GM10847 (cell line): ENCODE measurements around the gene ADAMTS19.

Experiments used
- POLR2A ChIP-seq: IDR thresholded peaks from 2 replicates; pipeline ENCODE4 v1.6.1; 2011; ENCODE audit not compliant: insufficient read length; ENCODE audit errors: extremely low read depth

The ADAMTS19 gene

GRCh38 chr5:129687941-129688340 is 227.8 kb downstream of the ADAMTS19 start:
- TF ChIP-seq POLR2A: no peak

DNA sequence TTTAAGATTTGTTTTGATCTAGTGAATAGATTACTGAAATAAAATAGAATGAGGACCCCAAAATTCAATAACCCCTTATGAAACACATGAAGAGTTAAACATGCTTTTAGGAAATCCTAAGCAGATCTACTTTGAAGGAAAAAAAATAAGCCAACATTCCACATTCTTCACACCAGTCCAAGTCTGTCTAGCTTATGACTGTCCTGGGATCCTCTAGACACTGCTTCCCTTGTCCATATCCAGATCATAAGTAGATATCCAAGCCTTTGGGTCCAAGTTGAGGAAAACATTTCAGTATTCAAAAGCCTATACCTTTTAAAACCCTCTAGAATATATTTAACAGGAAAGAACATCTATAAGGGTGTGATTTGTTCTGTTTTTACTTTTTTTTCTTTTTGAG is 228.9 kb downstream of the ADAMTS19 start:
- no peak for TF ChIP-seq POLR2A

GRCh38 chr5:129691220-129691619 is 231.1 kb downstream of the ADAMTS19 start:
- TF ChIP-seq POLR2A: no peak

GRCh38 chr5:129696636-129697035 is 236.5 kb downstream of the ADAMTS19 start:
- no peak for TF ChIP-seq POLR2A

GRCh38 chr5:129698661-129699060 is 238.6 kb downstream of the ADAMTS19 start:
- no peak for TF ChIP-seq POLR2A

DNA sequence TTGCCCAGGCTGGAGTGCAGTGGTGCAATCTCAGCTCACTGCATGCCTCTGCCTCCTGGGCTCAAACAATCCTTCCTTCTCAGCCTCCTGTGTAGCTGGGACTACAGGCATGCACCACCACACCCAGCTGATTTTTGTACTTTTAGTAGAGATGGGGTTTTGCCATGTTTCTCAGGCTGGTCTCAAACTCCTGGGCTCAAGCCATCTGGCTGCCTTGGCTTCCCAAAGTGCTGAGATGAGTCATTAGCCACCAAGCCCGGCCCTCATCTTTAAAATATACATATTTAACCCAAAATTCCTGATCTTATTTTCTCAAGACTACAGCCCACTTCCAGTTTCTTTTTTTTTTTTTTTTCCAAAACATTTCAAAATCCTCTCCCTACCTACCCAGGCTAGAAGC is 256.1 kb downstream of the ADAMTS19 start:
- no peak for TF ChIP-seq POLR2A

- TF ChIP-seq POLR2A: no peak
Measured at GRCh38 chr5:129716651-129717050, 256.6 kb downstream of the ADAMTS19 start.

GRCh38 chr5:129717751-129718310 is 257.7 kb downstream of the ADAMTS19 start:
- no peak for TF ChIP-seq POLR2A

DNA sequence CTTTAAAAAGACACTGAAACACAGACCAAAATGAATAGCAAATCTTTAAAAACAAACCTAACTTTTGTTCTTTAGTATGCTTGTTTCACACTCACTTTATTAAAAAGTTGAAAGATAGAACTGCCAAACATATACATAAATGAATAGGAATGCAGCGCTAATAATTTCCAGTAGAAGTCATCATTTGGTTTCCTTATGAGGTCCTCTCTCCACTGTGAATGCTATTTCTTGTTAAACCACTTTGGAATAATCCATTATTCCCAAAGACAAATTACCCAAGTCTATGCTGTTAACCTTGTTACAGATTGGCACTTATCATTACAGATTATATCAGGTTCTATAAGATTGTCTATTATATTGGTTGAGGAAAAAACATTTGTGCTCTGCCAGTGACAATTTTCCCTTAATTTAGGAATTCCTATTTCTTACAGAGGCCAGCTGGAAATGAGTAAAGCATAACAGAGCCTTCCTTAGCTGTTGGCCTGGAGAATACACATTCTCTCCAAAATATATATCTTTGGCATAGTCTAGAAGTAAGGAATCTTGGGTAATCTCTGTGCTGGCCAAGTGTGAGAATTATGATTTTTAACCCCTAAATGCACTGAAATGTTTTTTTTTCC is 258.5 kb downstream of the ADAMTS19 start:
- TF ChIP-seq POLR2A: no peak

- TF ChIP-seq POLR2A: no peak
Measured at GRCh38 chr5:129724222-129724621, 264.1 kb downstream of the ADAMTS19 start.

DNA sequence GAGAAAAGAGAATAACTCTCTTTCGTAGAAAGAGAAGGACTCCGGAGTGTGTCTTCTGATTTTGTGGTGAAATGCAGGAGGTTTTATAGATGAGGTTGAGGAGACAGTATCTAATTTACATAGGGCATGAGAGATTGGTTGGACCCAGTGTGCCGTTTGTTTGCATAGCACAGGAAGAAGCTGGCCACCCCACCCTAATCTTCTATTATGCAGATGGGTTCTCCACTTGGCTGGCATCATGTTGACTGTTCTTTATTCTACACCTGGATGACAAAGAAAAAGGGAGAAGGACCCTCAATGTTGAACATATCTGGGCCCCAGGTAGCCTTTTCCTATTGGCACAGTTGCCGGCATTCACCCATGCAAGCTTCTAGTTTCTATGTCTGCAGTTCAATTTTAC is 264.5 kb downstream of the ADAMTS19 start:
- TF ChIP-seq POLR2A: no peak

GRCh38 chr5:129739773-129740172 is 279.7 kb downstream of the ADAMTS19 start:
- TF ChIP-seq POLR2A: no peak

- no peak for TF ChIP-seq POLR2A
Measured at GRCh38 chr5:129743541-129744187, 283.6 kb downstream of the ADAMTS19 start.

GRCh38 chr5:129745997-129746396 is 285.9 kb downstream of the ADAMTS19 start:
- TF ChIP-seq POLR2A: no peak

GRCh38 chr5:129746876-129747275 is 286.8 kb downstream of the ADAMTS19 start:
- no peak for TF ChIP-seq POLR2A

DNA sequence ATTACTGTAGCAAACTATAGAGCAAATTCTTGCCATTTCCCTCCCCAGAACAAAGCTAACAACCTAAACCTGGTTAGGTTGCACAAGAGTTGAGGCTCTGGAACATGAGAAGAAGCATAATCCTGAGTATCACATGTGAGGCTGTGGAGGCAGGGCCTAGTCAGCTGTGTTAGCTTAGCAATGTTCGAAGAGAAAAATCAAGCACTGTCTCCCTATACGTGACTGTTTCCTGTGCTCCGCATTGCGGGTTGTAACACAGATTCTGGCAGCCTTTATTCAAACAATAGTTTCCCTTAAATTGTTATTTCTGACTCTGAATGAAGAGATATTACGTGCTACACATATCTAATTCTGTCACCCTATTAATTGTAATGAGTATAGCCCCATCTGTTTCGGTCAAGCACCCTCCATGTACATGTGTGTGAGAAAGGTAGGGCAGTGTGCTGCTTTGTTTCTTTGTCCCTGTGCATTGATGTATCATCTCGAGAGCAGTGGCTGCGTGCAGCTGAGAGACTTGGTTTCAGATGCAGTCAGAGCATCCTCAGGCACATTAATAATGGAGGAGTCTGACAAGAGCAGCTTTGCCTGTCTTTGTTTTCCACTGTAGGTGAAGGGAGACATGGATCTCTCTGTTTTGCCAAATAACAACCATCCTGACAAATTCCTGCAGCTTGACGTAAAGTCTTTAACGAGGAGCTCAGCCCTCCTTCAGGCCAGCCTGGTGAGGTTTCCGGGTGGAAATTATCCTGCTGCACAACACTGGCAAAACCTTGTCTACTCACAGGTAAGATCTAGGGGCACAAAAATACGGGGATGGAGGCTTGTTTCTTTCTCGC is 287.7 kb downstream of the ADAMTS19 start, which contains the start of gene MINAR2:
Gene MINAR2 (plus strand): TSS at position 523 of the 836 bp plus-strand sequence. CDS start 97 bp downstream, at position 620.
- no peak for TF ChIP-seq POLR2A
